ENCODE measurements around the gene TBC1D24.

The TBC1D24 gene

GRCh38 chr16:2482708-2483534, 8.0 kb downstream of the TBC1D24 start:
- DNase-seq (ENCODE audit: low read depth), result no peak
- H3K4me3 ChIP-seq (ENCODE audit: low read depth, low read length), result no peak overlapping the region
- no peak for TF ChIP-seq CTCF (IDR thresholded peaks at IDR 0.05; ENCODE audit: control insufficient read depth, extremely low read depth, insufficient read depth)

DNA sequence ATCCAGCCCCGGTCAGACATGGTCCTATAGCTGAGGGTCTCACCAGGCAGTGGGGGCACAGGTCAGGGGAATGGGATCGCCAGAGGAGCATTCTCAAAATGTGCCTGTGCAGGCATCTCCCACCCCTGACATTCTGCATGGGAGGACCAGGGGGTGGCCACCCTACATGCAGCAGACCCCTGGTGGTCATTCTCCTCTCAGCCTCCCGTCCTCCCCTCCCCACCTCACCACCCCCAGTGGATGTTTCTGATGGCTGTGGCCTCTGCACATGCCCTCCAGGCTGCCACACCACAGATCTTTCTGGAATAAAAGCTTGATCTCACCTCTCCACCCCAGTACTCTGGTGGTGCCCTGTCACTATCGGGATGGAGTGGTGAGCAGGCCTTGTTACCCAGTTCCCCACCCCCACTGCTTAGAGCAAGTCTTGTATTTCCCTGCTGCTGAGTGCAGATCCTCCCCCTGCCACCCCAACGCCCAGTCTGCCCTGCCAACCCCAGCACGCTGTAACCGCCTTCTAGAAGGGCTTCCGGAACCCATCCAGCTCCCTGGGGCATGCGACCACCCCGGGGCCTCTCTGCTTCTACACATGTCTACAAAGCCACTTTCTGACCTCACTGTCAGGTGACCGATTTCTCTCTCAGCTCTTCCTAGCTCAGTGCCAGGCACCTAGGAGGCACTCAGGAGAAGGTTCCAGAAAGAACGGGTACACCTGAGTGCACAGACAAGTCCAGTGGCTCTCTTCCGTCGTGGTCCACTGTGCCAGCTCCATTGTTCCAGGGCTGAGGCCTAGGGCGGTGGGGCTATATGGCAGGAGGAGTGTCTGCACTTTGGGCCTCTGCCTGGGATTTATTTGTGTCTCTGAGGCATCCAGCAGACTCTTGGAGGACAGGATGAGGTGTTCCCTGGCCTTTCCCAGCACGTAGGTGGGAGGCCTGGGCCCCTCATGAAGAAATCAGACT, 9.3 kb downstream of the TBC1D24 start:
- DNase-seq (ENCODE audit: low read depth), result no peak
- H3K4me3 ChIP-seq (ENCODE audit: low read depth, low read length), result no peak overlapping the region
- no peak for TF ChIP-seq CTCF (IDR thresholded peaks at IDR 0.05; ENCODE audit: control insufficient read depth, extremely low read depth, insufficient read depth)

- TF ChIP-seq CTCF (IDR thresholded peaks at IDR 0.05; ENCODE audit: control insufficient read depth, extremely low read depth, insufficient read depth), result no peak
- H3K4me3 ChIP-seq (ENCODE audit: low read depth, low read length), result no peak overlapping the region
- DNase-seq (ENCODE audit: low read depth), result no peak
Observed at GRCh38 chr16:2484898-2485508, 10.1 kb downstream of the TBC1D24 start.

- no peak overlapping the region for H3K4me3 ChIP-seq (ENCODE audit: low read depth, low read length)
- TF ChIP-seq CTCF (IDR thresholded peaks at IDR 0.05; ENCODE audit: control insufficient read depth, extremely low read depth, insufficient read depth), result no peak
- no peak for DNase-seq (ENCODE audit: low read depth)
Observed at GRCh38 chr16:2485811-2486507, 11.0 kb downstream of the TBC1D24 start.

- H3K4me3 ChIP-seq (ENCODE audit: low read depth, low read length), result no peak overlapping the region
- no peak for TF ChIP-seq CTCF (IDR thresholded peaks at IDR 0.05; ENCODE audit: control insufficient read depth, extremely low read depth, insufficient read depth)
- DNase-seq (ENCODE audit: low read depth), result no peak
Observed at GRCh38 chr16:2486645-2487516, 12.0 kb downstream of the TBC1D24 start.
